ENCODE measurements around the gene CDC42BPG. TPM values are rescaled to one million over a fixed set of nuclear protein-coding genes. Genes with fewer than 3 reads are reported as not detected.
"Not testable (repeated sequence)": the region's sequence is repeated elsewhere in the genome, so short reads cannot be mapped to it uniquely, and the experiment has no call there.

Gene CDC42BPG
- total and polyA plus RNA-seq, 2 of the 8 experiments (the other 6 are each of a cell fraction or from before 2014, with no cell fraction given) = 3.7 to 10.6 TPM

DNA sequence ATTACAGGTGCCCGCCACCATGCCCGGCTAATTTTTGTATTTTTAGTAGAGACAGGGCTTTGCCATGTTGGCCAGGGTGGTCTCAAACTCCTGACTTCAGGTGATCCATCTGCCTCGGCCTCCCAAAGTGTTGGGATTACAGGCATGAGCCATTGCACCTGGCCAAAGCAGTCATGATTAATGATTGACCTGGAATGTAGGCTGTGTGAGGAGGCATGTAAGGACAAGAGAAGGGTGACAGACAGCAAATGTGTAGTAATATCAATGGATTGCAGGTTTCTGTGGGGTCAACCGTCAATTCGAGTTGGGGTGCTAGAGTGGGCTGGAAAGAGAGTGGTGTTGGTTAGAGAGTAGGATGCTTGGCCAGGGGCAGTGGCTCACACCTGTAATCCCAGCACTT, 29.0 kb downstream of the CDC42BPG start:
- H3K4me3 ChIP-seq (ENCODE audit: extremely low read depth in 1 of 4, insufficient read depth in 2 of 4, low read depth in 3 of 4, low read length in 4 of 4); H4K91ac ChIP-seq (replicated peaks; ENCODE audit: insufficient read length, low read length); H3K27me3 ChIP-seq (replicated peaks in 1 of 4; ENCODE audit: control insufficient read depth in 3 of 4, extremely low read depth in 1 of 4, insufficient read depth in 3 of 4, low read length in 3 of 4); FAIRE-seq; H2AK5ac ChIP-seq (ENCODE audit: low read depth, low read length); H3K23ac ChIP-seq (ENCODE audit: insufficient read length); H4K20me1 ChIP-seq (replicated peaks in 1 of 2; ENCODE audit: control insufficient read depth in 1 of 2, insufficient read depth in 2 of 2, low read length in 2 of 2); H2BK5ac ChIP-seq (ENCODE audit: low read depth, low read length); DNase-seq (ENCODE audit: low read depth in 1 of 2, low spot score in 2 of 2); H2BK20ac ChIP-seq (ENCODE audit: low read length); H3K27ac ChIP-seq (ENCODE audit: low read depth, low read length); H3K9ac ChIP-seq (replicated peaks in 1 of 4; ENCODE audit: extremely low read depth in 1 of 4, low read depth in 3 of 4, low read length in 3 of 4); H3K4me1 ChIP-seq (replicated peaks in 1 of 4; ENCODE audit: control insufficient read depth in 3 of 4, insufficient read depth in 4 of 4, low read length in 3 of 4); H3K23me2 ChIP-seq (ENCODE audit: low read depth, low read length); H3K18ac ChIP-seq (ENCODE audit: extremely low read depth, low read length); H3K14ac ChIP-seq (ENCODE audit: insufficient read length); H3K9me3 ChIP-seq (ENCODE audit: insufficient read depth in 2 of 2, low read depth in 1 of 2, low read length in 1 of 2); H3K4me2 ChIP-seq (ENCODE audit: insufficient read depth in 1 of 2, low read depth in 2 of 2, low read length in 2 of 2); H2AFZ ChIP-seq (ENCODE audit: low read length); H2BK12ac ChIP-seq (ENCODE audit: low read depth, low read length); H3K56ac ChIP-seq (replicated peaks; ENCODE audit: insufficient read length, low read depth, low read length); H2BK15ac ChIP-seq (ENCODE audit: low read length); H3K4ac ChIP-seq (replicated peaks; ENCODE audit: insufficient read length, low read depth, low read length); H4K8ac ChIP-seq (ENCODE audit: extremely low read depth, insufficient read depth, low read length); H3K79me2 ChIP-seq (ENCODE audit: control insufficient read depth in 1 of 2, insufficient read depth in 2 of 2, low read length in 2 of 2); H3K79me1 ChIP-seq (ENCODE audit: low read depth, low read length); H3K36me3 ChIP-seq (ENCODE audit: control insufficient read depth in 2 of 4, insufficient read depth in 4 of 4, low read length in 3 of 4); H2BK120ac ChIP-seq (replicated peaks; ENCODE audit: low read depth, low read length); H4K5ac ChIP-seq (ENCODE audit: insufficient read length, low read depth, low read length): not testable (repeated sequence)
- 91% methylated on average over 5 of the region's 5 CpGs; no CpG with 5 or more reads in 1 of the 2 experiments for WGBS, 2 experiments (ENCODE audit: extremely low coverage in 1 of 2, insufficient coverage in 1 of 2, insufficient read length in 1 of 2, insufficient replicate concordance in 2 of 2, low coverage in 1 of 2, low lambda C conversion rate in 2 of 2, missing lambda C conversion rate in 1 of 2)
- POLR2A ChIA-PET (ENCODE audit: partially characterized antibody) = interaction anchor here (1.1 to 1.3 kb wide), 2 partner anchors 11 to 18 kb away, joined by 5 to 6 read pairs; no protein-coding TSS in a partner anchor
- CTCF ChIA-PET (ENCODE audit: partially characterized antibody) = interaction anchor here (0.6 to 0.9 kb wide), 3 partner anchors 11 to 43 kb away, joined by 3 to 4 read pairs (median 3); no protein-coding TSS in a partner anchor
